Spleen (tissue), 11 donors: ENCODE measurements around the gene SEMA3G. TPM values are rescaled to one million over a fixed set of nuclear protein-coding genes. Genes with fewer than 3 reads are reported as not detected.

ENCODE experiments used
- DNase-seq: peaks from one replicate; pipeline ENCODE4 v3.0.0-alpha.2; 2020
- H3K27ac ChIP-seq, 8 donors: fragments of 200-600 bp; sonication (generic) in 7 of 8; 1 replicate in 4 of 8; 2 replicates in 4 of 8; pipeline versions ENCODE4 v1.5.0 to v1.8.0; 2016 to 2021; ENCODE audit warnings: inconsistent platforms in 4 of 8, mild to moderate bottlenecking in 4 of 8, moderate library complexity in 1 of 8
- H3K27me3 ChIP-seq, 7 donors: fragments of 200-600 bp; sonication (generic) in 6 of 7; replicated peaks in 1 of 7; 1 replicate in 4 of 7; 2 replicates in 3 of 7; pipeline versions ENCODE4 v1.5.0 to v1.8.0; 2016 to 2021; ENCODE audit warnings: inconsistent platforms in 3 of 7, mild to moderate bottlenecking in 1 of 7
- H3K36me3 ChIP-seq, 6 donors: fragments of 200-600 bp; sonication (generic) in 5 of 6; 1 replicate in 4 of 6; 2 replicates in 2 of 6; pipeline versions ENCODE4 v1.5.0 to v1.8.0; 2016 to 2021; ENCODE audit warnings: inconsistent platforms in 2 of 6
- H3K4me1 ChIP-seq, 6 donors: fragments of 200-600 bp; sonication (generic) in 5 of 6; 1 replicate in 3 of 6; 2 replicates in 3 of 6; pipeline versions ENCODE4 v1.5.0 to v1.8.0; 2016 to 2021; ENCODE audit warnings: inconsistent platforms in 3 of 6
- H3K4me3 ChIP-seq, 8 donors: fragments of 200-600 bp; sonication (generic) in 7 of 8; 1 replicate in 4 of 8; 2 replicates in 4 of 8; pipeline versions ENCODE4 v1.5.0 to v1.8.0; 2016 to 2021; ENCODE audit warnings: inconsistent platforms in 4 of 8, mild to moderate bottlenecking in 4 of 8, moderate library complexity in 2 of 8
- H3K9me3 ChIP-seq, 8 donors: fragments of 200-600 bp; sonication (generic) in 7 of 8; 1 replicate in 4 of 8; 2 replicates in 4 of 8; pipeline versions ENCODE4 v1.5.0 to v1.8.0; 2016 to 2021; ENCODE audit warnings: inconsistent platforms in 4 of 8
- CTCF ChIP-seq, 11 experiments: fragments of 200-600 bp in 7 of 11; fragments of 450-650 bp in 4 of 11; sonication (generic) in 4 of 11; IDR thresholded peaks in 8 of 11; conservative IDR thresholded peaks in 3 of 11; 1 replicate in 7 of 11; 2 replicates in 4 of 11; pipeline versions ENCODE4 v1.4.0 to v1.8.0; 2016 to 2021; ENCODE audit warnings: antibody characterized with exemption in 11 of 11, inconsistent platforms in 4 of 11, mild to moderate bottlenecking in 1 of 11
- POLR2A ChIP-seq, 3 donors: fragments of 450-650 bp; IDR thresholded peaks; one replicate each; pipeline ENCODE4 v1.5.1; 2017; ENCODE audit warnings: antibody characterized with exemption in 3 of 3, mild to moderate bottlenecking in 1 of 3
- POLR2AphosphoS5 ChIP-seq, 3 donors: sonication (generic); formaldehyde crosslinking; IDR thresholded peaks; one replicate each; pipeline ENCODE4 v1.5.1; 2017; ENCODE audit warnings: antibody characterized with exemption in 3 of 3
- WGBS, 5 donors: extraction: QIAGEN DNeasy Blood & Tissue Kit in 3 of 5; methylation state at CpG; one replicate each; pipeline versions ENCODE4 v1.1.5 to v1.1.7; 2013 to 2018; 5-methylcytosine and 5-hydroxymethylcytosine counted together
- intact Hi-C: fragments of 100-400 bp; cut with DNase I; formaldehyde crosslinking; loops from one replicate; pipeline ENCODE4 v1.15.0; 2023; ENCODE audit warnings: low total_unique reads
- polyA plus RNA-seq, 3 donors: library from polyadenylated mRNA; stranded (reverse); fragments of 200-250 nt; gene quantifications; one replicate each; pipeline ENCODE4 v1.2.1, GENCODE V29; 2013
- total RNA-seq, 7 donors: library from RNA; depleted of rRNA in 3 of 7; stranded (reverse); fragments of >200 nt in 3 of 7; fragmentation: NEBNext Ultra II Directional in 4 of 7; extraction: Animal tissue kit (Norgen Biotek cat#: 25700) in 4 of 7; gene quantifications; one replicate each; pipeline versions ENCODE4 v1.1.0 to v1.2.1, GENCODE V29; 2016 to 2021
- donor health status: healthy with polysubstance abuse.
- donor health status: DM: no; HTN: no; CAD: no; lungs with moderate emphysema.
- donor health status: DM: no; HTN: no; CAD: no.
- donor health status: Bipolar disorder and iron deficiency.
- donor health status: healthy.
- donor health status: DM: no; HTN: no; CAD: no.
- donor health status: DM: yes; HTN: yes; CAD: no.

The SEMA3G gene
- total and polyA plus RNA-seq, 10 donors, result 1.0 to 20.2 (median 9.5) TPM

- H3K4me1 ChIP-seq, result peaks cover 0 to 39% (median 17%) of the 10 kb centered on the region in 6 donors
- TF ChIP-seq CTCF (IDR thresholded peaks at IDR 0.05 in 8 of 11, conservative IDR thresholded peaks at IDR 0.05 in 3 of 11) (no peak), POLR2A (IDR thresholded peaks at IDR 0.05) (no peak), POLR2AphosphoS5 (IDR thresholded peaks at IDR 0.05) (no peak)
These were observed 4.7 kb downstream of the SEMA3G start for GRCh38 chr3:52440249-52440551.

GRCh38 chr3:52439426-52440248 is 5.3 kb downstream of the SEMA3G start:
- 81 to 94% (median 91%) methylated on average over 13 to 16 of the region's 16 CpGs for WGBS, 5 donors
- Histone ChIP-seq H3K36me3 (no peaks in the 10 kb centered on the region), H3K27me3 (no peaks in the 10 kb centered on the region), H3K4me3 (no peak overlapping the region), H3K27ac (no peak overlapping the region), H3K9me3 (no peaks in the 10 kb centered on the region), H3K4me1 (peaks cover 0 to 33% (median 11%) of the 10 kb centered on the region in 6 donors)
- no peak for TF ChIP-seq CTCF (IDR thresholded peaks at IDR 0.05 in 8 of 11, conservative IDR thresholded peaks at IDR 0.05 in 3 of 11)
- TF ChIP-seq POLR2A (IDR thresholded peaks at IDR 0.05), result no peak
- TF ChIP-seq POLR2AphosphoS5 (IDR thresholded peaks at IDR 0.05), result no peak
- intact Hi-C loops, result no loop called here
- peak; percentile 47 for DNase-seq

More at GRCh38 chr3:52440249-52440551, 4.7 kb downstream of the SEMA3G start:
- Histone ChIP-seq H3K4me3 (no peak overlapping the region), H3K27ac (no peak overlapping the region), H3K36me3 (no peaks in the 10 kb centered on the region), H3K27me3 (no peaks in the 10 kb centered on the region), H3K9me3 (no peaks in the 10 kb centered on the region)
- WGBS, 5 donors, result 87 to 96% (median 92%) methylated on average over 4 to 12 of the region's 12 CpGs
- intact Hi-C loops, result no loop called here
- peak; percentile 66 for DNase-seq

GRCh38 chr3:52438579-52439425 is 6.1 kb downstream of the SEMA3G start:
- H3K9me3 ChIP-seq, result no peaks in the 10 kb centered on the region
- H3K36me3 ChIP-seq, result no peaks in the 10 kb centered on the region
- intact Hi-C loops, result no loop called here
- H3K4me1 ChIP-seq, result peaks cover 0 to 38% (median 10%) of the 10 kb centered on the region in 6 donors
- no peak overlapping the region for H3K27ac ChIP-seq
- TF ChIP-seq POLR2AphosphoS5 (IDR thresholded peaks at IDR 0.05), result no peak
- no peak for TF ChIP-seq CTCF (IDR thresholded peaks at IDR 0.05 in 8 of 11, conservative IDR thresholded peaks at IDR 0.05 in 3 of 11)
- TF ChIP-seq POLR2A (IDR thresholded peaks at IDR 0.05), result no peak
- no peaks in the 10 kb centered on the region for H3K27me3 ChIP-seq
- H3K4me3 ChIP-seq, result no peak overlapping the region
- WGBS, 5 donors, result 88 to 94% (median 90%) methylated on average over 8 to 9 of the region's 9 CpGs
- peak; percentile 28 for DNase-seq

- no peak for DNase-seq
- no peak overlapping the region for H3K4me3 ChIP-seq
- TF ChIP-seq POLR2A (IDR thresholded peaks at IDR 0.05) (no peak), POLR2AphosphoS5 (IDR thresholded peaks at IDR 0.05) (no peak), CTCF (IDR thresholded peaks at IDR 0.05 in 8 of 11, conservative IDR thresholded peaks at IDR 0.05 in 3 of 11) (no peak)
- no peaks in the 10 kb centered on the region for H3K27me3 ChIP-seq
- intact Hi-C loops, result no loop called here
- H3K4me1 ChIP-seq, result peaks cover 0 to 46% (median 13%) of the 10 kb centered on the region in 6 donors
- H3K9me3 ChIP-seq, result no peaks in the 10 kb centered on the region
- WGBS, 5 donors, result 77 to 95% (median 87%) methylated on average over 6 of the region's 6 CpGs
- H3K27ac ChIP-seq, result no peak overlapping the region
- no peaks in the 10 kb centered on the region for H3K36me3 ChIP-seq
These were observed 6.9 kb downstream of the SEMA3G start for GRCh38 chr3:52438104-52438376.
